Endothelial cell of umbilical vein (primary cell): ENCODE data around the gene NTSR1. TPM values are rescaled to one million over a fixed set of nuclear protein-coding genes. Genes with fewer than 3 reads are reported as not detected.

Source experiments
- BruUV-seq: library from RNA; stranded (reverse); fragments of 400-500 nt; replicated peaks from 2 replicates; lab custom pipeline; 2021; lab: Mats Ljungman, UMichigan
- CTCF ChIA-PET: fragments of 300-600, 350-600 bp; sonication (Branson Sonifier 250); formaldehyde crosslinking; loops from one replicate; lab custom pipeline; 2021; ENCODE audit warnings: antibody characterized with exemption, inconsistent platforms; lab: Charles Lee
- POLR2A ChIA-PET: fragments of 300-600, 350-600 bp; sonication (Branson Sonifier 250); formaldehyde crosslinking; loops from one replicate; lab custom pipeline; 2021; ENCODE audit warnings: antibody characterized with exemption, inconsistent platforms; lab: Charles Lee
- DNase-seq: peaks from one replicate; pipeline ENCODE4 v3.0.0-alpha.2; 2011; ENCODE audit warnings: low read depth, low spot score
- FAIRE-seq: peaks from 2 replicates; lab custom pipeline; 2011; peaks lifted over from hg19 to GRCh38; lab: Jason Lieb, UNC
- H2AFZ ChIP-seq: 2 replicates; pipeline ENCODE4 v1.6.0; 2012; ENCODE audit warnings: low read depth, low read length, control low read depth, inconsistent platforms
- H3K27ac ChIP-seq: 2 replicates; pipeline ENCODE4 v1.5.1; 2011; ENCODE audit warnings: low read depth, mild to moderate bottlenecking, control low read depth, low read length, moderate library complexity; ENCODE audit not compliant: insufficient read depth
- H3K27me3 ChIP-seq, 2 experiments: 2 replicates each; pipeline versions ENCODE4 v1.6.0 to v1.6.1; 2011; ENCODE audit warnings: low read length in 2 of 2, mixed read lengths in 1 of 2; ENCODE audit not compliant: control insufficient read depth in 2 of 2, insufficient read depth in 2 of 2
- H3K36me3 ChIP-seq, 2 experiments: 2 replicates in 1 of 2; 3 replicates in 1 of 2; pipeline ENCODE4 v1.5.1; 2011; ENCODE audit warnings: low read length in 2 of 2, mild to moderate bottlenecking in 1 of 2, moderate library complexity in 1 of 2; ENCODE audit not compliant: control insufficient read depth in 2 of 2, insufficient read depth in 2 of 2; ENCODE audit errors: extremely low read depth in 1 of 2
- H3K4me1 ChIP-seq: 3 replicates; pipeline ENCODE4 v1.5.1; 2011; ENCODE audit warnings: mild to moderate bottlenecking, low read length; ENCODE audit not compliant: control insufficient read depth, insufficient read depth; ENCODE audit errors: extremely low read depth
- H3K4me2 ChIP-seq: 2 replicates; pipeline ENCODE4 v1.6.1; 2011; ENCODE audit warnings: low read length, control low read depth, mixed read lengths; ENCODE audit not compliant: insufficient read depth
- H3K4me3 ChIP-seq, 3 experiments: fragments of 200-600 bp in 1 of 3; sonication (generic), shearing (Covaris generic) in 1 of 3; replicated peaks in 1 of 3; 2 replicates each; pipeline ENCODE4 v1.5.1; 2011 to 2016; ENCODE audit warnings: control low read depth in 3 of 3, low read length in 3 of 3, mild to moderate bottlenecking in 2 of 3, inconsistent platforms in 1 of 3, low read depth in 1 of 3, moderate library complexity in 1 of 3; ENCODE audit not compliant: insufficient read depth in 1 of 3
- H3K79me2 ChIP-seq: 2 replicates; pipeline ENCODE4 v1.6.0; 2012; ENCODE audit warnings: low read length, inconsistent platforms; ENCODE audit not compliant: control insufficient read depth, insufficient read depth
- H3K9ac ChIP-seq: replicated peaks from 2 replicates; pipeline ENCODE3; 2011; ENCODE audit warnings: low read length, control low read depth; ENCODE audit not compliant: insufficient read depth; ENCODE audit errors: extremely low read depth
- H3K9me1 ChIP-seq: replicated peaks from 3 replicates; pipeline ENCODE4 v1.6.0; 2011; ENCODE audit warnings: mild to moderate bottlenecking, low read length; ENCODE audit not compliant: control insufficient read depth, insufficient read depth; ENCODE audit errors: extremely low read depth
- H3K9me3 ChIP-seq: replicated peaks from 2 replicates; pipeline ENCODE4 v1.5.1; 2012; ENCODE audit warnings: low read length, inconsistent platforms; ENCODE audit not compliant: control insufficient read depth, insufficient read depth
- H4K20me1 ChIP-seq: replicated peaks from 2 replicates; pipeline ENCODE3; 2011; ENCODE audit warnings: mild to moderate bottlenecking, low read length; ENCODE audit not compliant: control insufficient read depth, insufficient read depth; ENCODE audit errors: extremely low read depth
- FOS ChIP-seq: IDR thresholded peaks from 2 replicates; pipeline ENCODE4 v1.6.1; 2011; ENCODE audit warnings: mild to moderate bottlenecking, low read length, moderate library complexity, borderline replicate concordance; ENCODE audit not compliant: insufficient read depth
- GATA2 ChIP-seq: IDR thresholded peaks from 2 replicates; pipeline ENCODE4 v1.7.0; 2011; ENCODE audit warnings: low read depth, mild to moderate bottlenecking, moderate library complexity, mixed read lengths, low read length; ENCODE audit not compliant: insufficient read length, insufficient read depth
- JUN ChIP-seq: IDR thresholded peaks from 2 replicates; pipeline ENCODE4 v1.6.1; 2011; ENCODE audit warnings: borderline replicate concordance, low read depth; ENCODE audit not compliant: insufficient read length, insufficient read depth
- MYC ChIP-seq: IDR thresholded peaks from one replicate; pipeline ENCODE4 v1.6.1; 2011; ENCODE audit warnings: mild to moderate bottlenecking, low read depth, low read length
- dilution Hi-C: fragments of 300-500 bp; cut with MboI; formaldehyde crosslinking; loops from one replicate; pipeline ENCODE4 v1.15.0; 2019; ENCODE audit warnings: low sequenced_read_pairs; ENCODE audit not compliant: extremely low pct_ligation_motif_present
- intact Hi-C: fragments of 100-400 bp; cut with micrococcal nuclease; formaldehyde crosslinking; loops from one replicate; pipeline ENCODE4 v1.10.0; 2022
- polyA plus RNA-seq, 4 experiments: library from polyadenylated mRNA; depleted of rRNA in 3 of 4; stranded (reverse) in 3 of 4; unstranded in 1 of 4; fragments of >200 nt; gene quantifications; 2 replicates each; pipeline versions ENCODE4 v1.2.1 to v1.2.3, GENCODE V29; 2011 to 2012; ENCODE audit warnings: missing spikeins in 1 of 4
- total RNA-seq: library from RNA; stranded (reverse); gene quantifications from 2 replicates; pipeline ENCODE4 v1.2.3, GENCODE V29; 2021

The NTSR1 gene
- total and polyA plus RNA-seq, 2 donors (not counting 3 experiments of a cell fraction or from before 2014, with no cell fraction given): 0.14 to 2.1 TPM

DNA sequence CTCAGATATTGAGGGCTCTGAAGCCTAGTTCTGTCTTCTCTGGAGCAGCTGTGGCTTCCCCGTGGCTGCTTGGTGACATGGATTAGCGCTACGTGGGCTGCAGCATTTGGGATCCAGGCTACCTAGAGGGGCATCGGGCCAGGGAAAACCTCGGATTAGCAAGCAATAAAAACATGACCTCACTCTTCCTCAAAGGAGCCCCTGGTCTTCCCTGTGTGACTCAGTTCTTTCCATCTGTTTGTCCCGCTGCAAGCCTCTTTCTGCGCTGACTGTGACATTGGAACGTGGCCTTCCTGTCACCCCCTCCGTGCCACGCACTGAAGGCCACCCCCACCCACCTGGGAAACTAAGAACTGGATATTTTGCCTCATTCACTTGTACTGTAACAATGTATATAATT, 91.2 kb downstream of the NTSR1 start:
- H2AFZ ChIP-seq: no peak overlapping the region
- POLR2A ChIA-PET: no interaction called here
- peaks cover 14% of the 10 kb centered on the region for H3K79me2 ChIP-seq
- H3K9me3 ChIP-seq: no peaks in the 10 kb centered on the region
- peaks cover 11 to 12% of the 10 kb centered on the region in 2 experiments for H3K36me3 ChIP-seq
- no peak overlapping the region for H3K4me3 ChIP-seq
- CTCF ChIA-PET: no interaction called here
- H3K9me1 ChIP-seq: no peaks in the 10 kb centered on the region
- no peak overlapping the region for H3K4me2 ChIP-seq
- no peaks in the 10 kb centered on the region for H3K27me3 ChIP-seq
- H3K27ac ChIP-seq: no peak overlapping the region
- dilution Hi-C loops: no loop called here
- intact Hi-C loops: loop anchor here (10.0 kb wide), 2 partner anchors 415 to 495 kb away; partner anchors contain the start of genes ADRM1 and RPS21
- H3K9ac ChIP-seq: no peak overlapping the region
- H4K20me1 ChIP-seq: no peaks in the 10 kb centered on the region
- BruUV-seq: no TSS peak
- FAIRE-seq (no peak), DNase-seq (no peak)
- peaks cover 10% of the 10 kb centered on the region for H3K4me1 ChIP-seq
- TF ChIP-seq JUN: no peak

DNA sequence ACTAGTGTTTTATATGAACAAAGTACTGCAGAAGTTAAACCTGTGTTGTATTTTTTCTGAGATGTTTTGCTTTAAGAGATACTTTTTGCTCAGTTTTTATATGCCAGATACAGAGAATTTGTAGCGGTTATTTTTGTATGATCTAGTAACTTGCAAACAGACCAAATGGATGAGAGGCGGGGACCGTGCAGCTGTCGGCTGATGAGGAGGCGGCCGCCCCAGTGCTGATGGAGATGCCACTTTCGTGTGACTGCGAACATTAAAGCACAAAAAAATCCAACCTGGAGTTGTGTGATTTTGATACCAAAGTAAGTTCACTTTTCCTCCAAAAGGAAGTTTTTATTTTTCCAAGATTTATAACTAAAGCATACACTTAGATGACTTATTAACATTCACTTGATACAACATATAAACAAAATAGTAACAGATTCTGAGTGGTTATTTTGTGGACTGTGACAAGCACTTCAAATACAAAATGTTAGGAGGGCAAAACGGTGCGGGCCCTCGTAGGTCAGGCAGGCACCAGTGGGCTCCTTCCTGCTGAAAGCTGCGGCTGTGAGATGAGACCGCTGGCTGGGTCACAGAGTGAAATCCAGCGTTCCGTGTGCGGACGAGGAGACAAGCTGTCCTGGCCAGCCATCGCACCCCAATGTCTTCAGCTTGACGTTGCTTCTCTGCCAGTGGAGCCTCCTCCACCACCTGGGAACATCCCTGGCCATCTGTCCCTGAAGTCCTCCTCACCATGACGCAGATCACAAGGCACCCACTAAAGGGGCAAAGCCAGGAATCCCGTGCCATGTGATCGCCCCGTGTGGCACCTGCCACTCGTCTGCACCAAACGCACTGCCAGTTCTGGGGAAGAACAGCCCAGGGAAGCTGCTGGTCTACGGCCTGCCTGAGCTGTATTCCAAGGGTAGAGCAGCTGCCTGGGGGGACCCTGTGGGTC, 92.0 kb downstream of the NTSR1 start:
- Histone ChIP-seq H3K9me1 (no peaks in the 10 kb centered on the region), H3K27ac (no peak overlapping the region), H3K4me1 (peaks cover 10% of the 10 kb centered on the region), H3K4me3 (no peak overlapping the region), H3K79me2 (peaks cover 16% of the 10 kb centered on the region), H3K27me3 (no peaks in the 10 kb centered on the region), H2AFZ (no peak overlapping the region), H3K4me2 (no peak overlapping the region), H3K9me3 (no peaks in the 10 kb centered on the region), H3K9ac (no peak overlapping the region), H3K36me3 (peaks cover 11 to 12% of the 10 kb centered on the region in 2 experiments), H4K20me1 (no peaks in the 10 kb centered on the region)
- POLR2A ChIA-PET: no interaction called here
- DNase-seq (no peak), FAIRE-seq (no peak)
- CTCF ChIA-PET: no interaction called here
- TF ChIP-seq FOS (no peak), MYC (no peak), GATA2 (no peak)
- dilution Hi-C loops: no loop called here
- intact Hi-C loops: loop anchor here (10.0 kb wide), 1 partner anchor 416 kb away; the partner anchor contains the start of gene RPS21
- BruUV-seq: no TSS peak
